HCT116 (cell line): ENCODE measurements around the gene PSMD12. TPM values are rescaled to one million over a fixed set of nuclear protein-coding genes. Genes with fewer than 3 reads are reported as not detected.

Experiments used
- ATAC-seq: fragments of 200-7000 bp; cut with Tn5 transposase; 2 replicates; pipeline ENCODE4 v1.9.1; 2020; ENCODE audit warnings: mild to moderate bottlenecking, moderate library complexity
- BruUV-seq: library from RNA; stranded (reverse); fragments of 400-500 nt; replicated peaks from 2 replicates; lab custom pipeline; 2021; lab: Mats Ljungman, UMichigan
- CTCF ChIA-PET: fragments of 300-600 bp; sonication (Branson Sonifier 250); formaldehyde crosslinking; loops from one replicate; lab custom pipeline; 2021; ENCODE audit warnings: antibody characterized with exemption; lab: Charles Lee
- POLR2A ChIA-PET: fragments of 300-600, 350-600 bp; sonication (Branson Sonifier 250); formaldehyde crosslinking; loops from one replicate; lab custom pipeline; 2021; ENCODE audit warnings: antibody characterized with exemption; lab: Charles Lee
- RAD21 ChIA-PET, 2 experiments: fragments of 300-600 bp; sonication (Branson Sonifier 250); formaldehyde crosslinking; loops; one replicate each; lab custom pipeline; 2023; ENCODE audit warnings: low total read pairs in 2 of 2; ENCODE audit not compliant: uncharacterized antibody in 2 of 2, unreplicated experiment in 2 of 2, low non-redundant PET in 1 of 2; lab: Charles Lee
- DNase-seq: peaks from one replicate; pipeline ENCODE4 v3.0.0-alpha.2; 2010; ENCODE audit warnings: low read depth, low spot score
- H2AFZ ChIP-seq: fragments of 200-600 bp; shearing (Covaris generic), sonication (generic); 2 replicates; pipeline ENCODE4 v1.6.1; 2017; ENCODE audit warnings: low read depth, mixed run types, mixed read lengths, antibody characterized with exemption, low read length; ENCODE audit not compliant: poor library complexity, severe bottlenecking
- H3K27ac ChIP-seq: 2 replicates; pipeline ENCODE4 v1.5.1; 2012; ENCODE audit warnings: low read depth, low read length
- H3K27me3 ChIP-seq: fragments of 200-600 bp; sonication (generic); 2 replicates; pipeline ENCODE4 v1.6.1; 2016; ENCODE audit warnings: mixed run types, low read length, mixed read lengths; ENCODE audit not compliant: insufficient read depth
- H3K36me3 ChIP-seq, 2 experiments: fragments of 200-500 bp in 1 of 2; fragments of 200-600 bp in 1 of 2; sonication (Bioruptor generic) in 1 of 2; sonication (generic) in 1 of 2; 2 replicates each; pipeline versions ENCODE4 v1.5.1 to v1.6.1; 2014 to 2016; ENCODE audit warnings: low read length in 2 of 2, inconsistent platforms in 1 of 2, mixed read lengths in 1 of 2, mixed run types in 1 of 2; ENCODE audit not compliant: insufficient read depth in 2 of 2, control insufficient read depth in 1 of 2
- H3K4me1 ChIP-seq, 2 experiments: fragments of 200-600 bp in 1 of 2; sonication (generic) in 1 of 2; 2 replicates each; pipeline versions ENCODE4 v1.5.1 to v1.6.1; 2012 to 2017; ENCODE audit warnings: low read length in 2 of 2, inconsistent platforms in 1 of 2, mild to moderate bottlenecking in 1 of 2, mixed read lengths in 1 of 2, mixed run types in 1 of 2, moderate library complexity in 1 of 2; ENCODE audit not compliant: insufficient read depth in 2 of 2, control insufficient read depth in 1 of 2
- H3K4me2 ChIP-seq: fragments of 200-600 bp; sonication (generic); 2 replicates; pipeline ENCODE4 v1.6.1; 2017; ENCODE audit warnings: mixed run types, low read length, mixed read lengths
- H3K4me3 ChIP-seq, 2 experiments: fragments of 200-600 bp in 1 of 2; sonication (generic) in 1 of 2; replicated peaks in 1 of 2; 2 replicates each; pipeline ENCODE4 v1.5.1; 2011 to 2016; ENCODE audit warnings: low read length in 2 of 2, control low read depth in 1 of 2, low read depth in 1 of 2, mild to moderate bottlenecking in 1 of 2, mixed read lengths in 1 of 2, mixed run types in 1 of 2
- H3K79me2 ChIP-seq: fragments of 200-600 bp; sonication (generic); 2 replicates; pipeline ENCODE4 v1.6.1; 2017; ENCODE audit warnings: mild to moderate bottlenecking, mixed run types, low read length, moderate library complexity, mixed read lengths; ENCODE audit not compliant: insufficient read depth
- H3K9ac ChIP-seq: fragments of 200-600 bp; sonication (generic); 2 replicates; pipeline ENCODE4 v1.6.1; 2016; ENCODE audit warnings: low read length, mixed read lengths
- H3K9me2 ChIP-seq: fragments of 200-600 bp; sonication (generic), shearing (Covaris generic); 2 replicates; pipeline ENCODE4 v1.6.1; 2017; ENCODE audit warnings: mixed run types, mild to moderate bottlenecking, moderate library complexity; ENCODE audit not compliant: insufficient read depth
- H3K9me3 ChIP-seq, 2 experiments: fragments of 200-500 bp in 1 of 2; fragments of 200-600 bp in 1 of 2; sonication (Bioruptor generic) in 1 of 2; sonication (generic) in 1 of 2; 2 replicates each; pipeline ENCODE4 v1.6.1; 2014 to 2017; ENCODE audit warnings: low read length in 2 of 2, mixed read lengths in 2 of 2, inconsistent platforms in 1 of 2, low read depth in 1 of 2, mild to moderate bottlenecking in 1 of 2, mixed run types in 1 of 2, moderate library complexity in 1 of 2; ENCODE audit not compliant: control insufficient read depth in 1 of 2, insufficient read depth in 1 of 2
- H4K20me1 ChIP-seq: fragments of 200-600 bp; sonication (generic), shearing (Covaris generic); 2 replicates; pipeline ENCODE4 v1.6.1; 2017; ENCODE audit warnings: mixed run types, mild to moderate bottlenecking, moderate library complexity; ENCODE audit not compliant: insufficient read depth
- ATF3 ChIP-seq: IDR thresholded peaks from 2 replicates; pipeline ENCODE4 v1.6.1; 2012
- CEBPB ChIP-seq: IDR thresholded peaks from 2 replicates; pipeline ENCODE4 v1.6.1; 2012; ENCODE audit warnings: low read depth
- EGR1 ChIP-seq: IDR thresholded peaks from 2 replicates; pipeline ENCODE4 v1.6.1; 2012; ENCODE audit warnings: low read depth
- EZH2phosphoT487 ChIP-seq: fragments of 200-600 bp; IDR thresholded peaks from 2 replicates; pipeline ENCODE4 v1.6.1; 2018; ENCODE audit warnings: antibody characterized with exemption, borderline replicate concordance
- FOSL1 ChIP-seq: IDR thresholded peaks from 2 replicates; pipeline ENCODE4 v1.6.1; 2012; ENCODE audit warnings: low read depth
- JUND ChIP-seq: IDR thresholded peaks from 2 replicates; pipeline ENCODE4 v1.6.1; 2012
- MAX ChIP-seq: IDR thresholded peaks from 2 replicates; pipeline ENCODE4 v1.6.1; 2012
- POLR2A ChIP-seq: IDR thresholded peaks from 2 replicates; pipeline ENCODE4 v1.7.0; 2011; ENCODE audit warnings: borderline replicate concordance; ENCODE audit not compliant: insufficient read depth, insufficient read length; ENCODE audit errors: extremely low read depth
- POLR2AphosphoS5 ChIP-seq: IDR thresholded peaks from 2 replicates; pipeline ENCODE4 v1.6.1; 2011; ENCODE audit warnings: mild to moderate bottlenecking, low read depth, low read length, moderate library complexity
- RAD21 ChIP-seq: IDR thresholded peaks from 2 replicates; pipeline ENCODE4 v1.6.1; 2012; ENCODE audit warnings: low read depth, mild to moderate bottlenecking
- REST ChIP-seq: IDR thresholded peaks from 2 replicates; pipeline ENCODE4 v1.6.1; 2012; ENCODE audit warnings: low read depth
- SRF ChIP-seq: IDR thresholded peaks from 2 replicates; pipeline ENCODE4 v1.6.1; 2012; ENCODE audit warnings: low read depth
- TCF7L2 ChIP-seq: IDR thresholded peaks from 2 replicates; pipeline ENCODE4 v1.7.0; 2011; ENCODE audit warnings: borderline replicate concordance, inconsistent platforms; ENCODE audit not compliant: insufficient read depth, insufficient read length; ENCODE audit errors: extremely low read depth
- ZFX ChIP-seq: fragments of 450-650 bp; IDR thresholded peaks from 2 replicates; pipeline ENCODE4 v1.6.1; 2017
- ZNF274 ChIP-seq: fragments of 200-500 bp; sonication (Bioruptor generic); IDR thresholded peaks from 2 replicates; pipeline ENCODE4 v1.6.1; 2014; ENCODE audit warnings: mild to moderate bottlenecking, low read depth, low read length, inconsistent platforms
- intact Hi-C: fragments of 100-400 bp; cut with micrococcal nuclease; formaldehyde crosslinking; loops from 2 replicates; pipeline ENCODE4 v1.10.0; 2022
- total RNA-seq: library from RNA; stranded (reverse); gene quantifications from one replicate; pipeline ENCODE4 v1.2.1, GENCODE V29; 2021; ENCODE audit not compliant: unreplicated experiment

Gene PSMD12
- total RNA-seq, 1 experiment from 2014 or later = 115 TPM

- H3K27ac ChIP-seq = no peak overlapping the region
- ATAC-seq = no peak
- H3K4me1 ChIP-seq = no peaks in the 10 kb centered on the region
- H3K36me3 ChIP-seq = peaks cover 64 to 78% of the 10 kb centered on the region in 2 experiments
- H3K9me2 ChIP-seq = no peaks in the 10 kb centered on the region
- DNase-seq = no peak
- POLR2A ChIA-PET = interaction anchor here (1.2 kb wide), 1 partner anchor 11 kb away, joined by 3 read pairs; no protein-coding TSS in a partner anchor
- CTCF ChIA-PET = interaction anchor here (1.2 kb wide), 1 partner anchor 20 kb away, joined by 3 read pairs; no protein-coding TSS in a partner anchor
- no peak for TF ChIP-seq CEBPB
- no peak for TF ChIP-seq ATF3
- no peak for TF ChIP-seq POLR2A
- TF ChIP-seq POLR2AphosphoS5 = no peak
- TF ChIP-seq, all 23 proteins: peak for 0
- Histone ChIP-seq H3K9me3 (no peaks in the 10 kb centered on the region), H3K79me2 (peaks cover 97% of the 10 kb centered on the region), H3K4me2 (no peak overlapping the region), H3K9ac (no peak overlapping the region), H3K27me3 (no peaks in the 10 kb centered on the region), H4K20me1 (peaks cover 13% of the 10 kb centered on the region), H2AFZ (no peak overlapping the region), H3K4me3 (no peak overlapping the region)
- RAD21 ChIA-PET = no interaction called here
- BruUV-seq = no TSS peak
- intact Hi-C loops = no loop called here
Observed at GRCh38 chr17:67353929-67354574, 12.3 kb downstream of the PSMD12 start.

GRCh38 chr17:67353161-67353560 is 13.2 kb downstream of the PSMD12 start:
- no peak overlapping the region for H3K27ac ChIP-seq
- ChIA-PET POLR2A (interaction anchor here (1.2 kb wide), 1 partner anchor 10 kb away, joined by 3 read pairs; no protein-coding TSS in a partner anchor), RAD21 (no interaction called here), CTCF (no interaction called here)
- DNase-seq (no peak), ATAC-seq (no peak)
- no peak overlapping the region for H2AFZ ChIP-seq
- no peak overlapping the region for H3K9ac ChIP-seq
- no peaks in the 10 kb centered on the region for H3K9me2 ChIP-seq
- H3K36me3 ChIP-seq = peaks cover 65 to 86% of the 10 kb centered on the region in 2 experiments
- no peaks in the 10 kb centered on the region for H3K9me3 ChIP-seq
- intact Hi-C loops = no loop called here
- BruUV-seq = no TSS peak
- no peak overlapping the region for H3K4me3 ChIP-seq
- H3K4me2 ChIP-seq = no peak overlapping the region
- no peaks in the 10 kb centered on the region for H3K4me1 ChIP-seq
- H4K20me1 ChIP-seq = peaks cover 7% of the 10 kb centered on the region; the same call in 1 of the 2 replicates
- H3K79me2 ChIP-seq = peaks cover 88% of the 10 kb centered on the region
- H3K27me3 ChIP-seq = no peaks in the 10 kb centered on the region
- TF ChIP-seq EZH2phosphoT487 (no peak), FOSL1 (no peak), ZFX (no peak), MAX (no peak), RAD21 (no peak), POLR2AphosphoS5 (no peak), REST (no peak), TCF7L2 (no peak), SRF (no peak), ATF3 (no peak), CEBPB (no peak), JUND (no peak), EGR1 (no peak), ZNF274 (no peak)
